Right ventricle myocardium superior (tissue), 1 donor: Measurements from ENCODE around the gene PPM1H. TPM values are rescaled to one million over a fixed set of nuclear protein-coding genes. Genes with fewer than 3 reads are reported as not detected.
"Not testable (repeated sequence)": the region's sequence is repeated elsewhere in the genome, so short reads cannot be mapped to it uniquely, and the experiment has no call there.

Experiments used
- ATAC-seq: fragments of 200-7000 bp; cut with Tn5 transposase; one replicate; pipeline ENCODE4 v1.9.1; 2020; ENCODE audit warnings: mild to moderate bottlenecking; ENCODE audit not compliant: poor library complexity
- DNase-seq: peaks from one replicate; pipeline ENCODE4 v3.0.0-alpha.2; 2020
- intact Hi-C: fragments of 100-400 bp; cut with DNase I; formaldehyde crosslinking; loops from one replicate; pipeline ENCODE4 v1.11.2; 2022
- total RNA-seq: library from RNA; stranded (reverse); fragmentation: NEBNext Ultra II Directional; extraction: Animal tissue kit (Norgen Biotek cat#: 25700); gene quantifications from one replicate; pipeline ENCODE4 v1.2.1, GENCODE V29; 2021
- donor health status: DM: no; HTN: yes; CAD: no; lungs with severe emphysema.

PPM1H gene
- total RNA-seq, 1 donor from 2014 or later: 6.5 TPM

DNA sequence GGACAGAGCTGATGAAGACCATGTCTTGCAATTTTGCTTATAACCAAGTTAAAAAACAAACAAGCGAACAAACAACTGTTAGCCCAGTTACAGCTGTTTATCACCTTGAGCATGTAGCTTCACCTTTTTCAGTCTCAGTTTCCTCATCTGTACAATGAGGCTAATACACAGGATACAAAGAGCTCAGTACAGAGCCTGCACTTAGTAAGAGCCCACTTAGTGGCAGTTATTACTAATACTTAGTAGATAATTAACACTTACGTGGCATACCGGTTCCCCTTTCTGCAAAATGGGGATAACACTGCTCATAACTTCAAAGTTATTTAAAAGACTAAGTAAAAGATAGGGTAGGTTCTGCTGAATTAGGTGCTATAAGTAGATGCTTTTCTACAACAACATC lies 240.3 kb downstream of the PPM1H start:
- ATAC-seq: no peak
- intact Hi-C loops: no loop called here

DNA sequence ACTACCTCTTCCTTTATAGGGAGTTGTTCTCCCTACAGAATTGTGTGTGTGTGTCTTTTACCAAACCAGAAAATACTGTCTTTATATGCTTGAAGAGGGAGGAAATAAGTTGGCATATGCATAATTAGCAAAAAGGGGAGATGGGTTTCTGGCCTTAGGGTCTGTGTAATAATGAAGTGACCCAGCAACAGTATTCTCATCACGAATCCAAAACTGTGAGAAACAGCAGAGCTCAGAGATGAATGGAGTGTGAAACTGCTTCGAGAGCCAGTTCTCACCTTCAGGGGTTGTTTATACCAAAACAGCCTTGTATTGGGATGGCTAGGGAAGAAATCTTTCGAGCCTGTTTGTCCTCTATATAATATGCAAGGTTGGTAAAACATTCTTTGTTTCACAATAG lies 240.8 kb downstream of the PPM1H start:
- DNase-seq (no peak), ATAC-seq (no peak)
- intact Hi-C loops: no loop called here

More for the DNA sequence above, 240.3 kb downstream of the PPM1H start:
- DNase-seq: no peak

DNA sequence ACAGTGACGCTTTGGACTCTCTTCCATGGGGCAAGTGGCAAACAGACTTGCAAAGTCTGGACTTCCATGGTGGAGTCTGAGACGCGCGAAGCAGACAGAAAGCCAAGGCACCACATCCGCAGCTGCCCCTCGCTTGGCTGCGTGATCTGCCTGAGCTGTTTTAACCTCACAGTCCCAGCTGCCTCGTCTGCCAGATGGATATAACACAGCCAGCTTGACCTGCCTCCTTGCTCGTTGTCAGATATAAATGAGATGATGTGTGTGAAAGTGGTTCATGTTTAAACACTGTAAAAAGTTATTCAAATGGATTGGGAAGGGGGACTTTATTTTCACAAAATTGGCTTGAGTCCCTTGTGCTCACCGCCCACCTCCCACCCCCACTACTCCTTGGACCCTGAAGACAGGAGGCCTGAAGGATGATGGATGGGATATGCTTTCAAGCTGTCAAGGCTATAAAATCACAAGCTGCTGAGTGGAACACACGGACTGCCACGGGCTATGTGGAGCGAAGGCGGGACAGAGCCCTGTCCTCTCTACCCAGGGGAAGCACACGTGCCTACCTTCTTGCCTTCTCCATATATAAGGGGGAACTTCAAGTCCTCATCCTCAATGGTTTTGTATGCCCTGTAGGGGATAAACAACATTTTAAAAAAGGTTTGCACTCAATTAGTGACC lies 241.4 kb downstream of the PPM1H start:
- DNase-seq (no peak), ATAC-seq (peak; percentile 46)
- intact Hi-C loops: no loop called here

DNA sequence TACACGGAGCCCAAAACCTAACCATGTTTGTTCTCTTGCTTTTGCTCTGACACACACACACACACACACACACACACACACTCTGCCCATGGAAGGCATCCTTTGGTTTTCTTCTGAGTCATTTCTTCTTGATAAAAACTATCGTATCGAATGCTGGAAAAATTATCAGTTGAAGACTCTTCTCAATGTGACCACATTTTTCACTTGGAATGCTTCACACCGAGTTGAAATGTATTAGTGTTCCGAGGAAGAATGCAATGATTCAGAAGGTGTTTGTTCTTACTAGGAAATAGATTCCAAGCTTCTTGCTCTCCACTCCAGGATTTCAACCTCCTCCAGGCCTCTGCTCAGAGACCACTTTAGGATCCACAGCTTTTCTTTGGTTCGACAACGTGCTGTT lies 242.1 kb downstream of the PPM1H start:
- intact Hi-C loops: no loop called here
- ATAC-seq: no peak
- no peak for DNase-seq

DNA sequence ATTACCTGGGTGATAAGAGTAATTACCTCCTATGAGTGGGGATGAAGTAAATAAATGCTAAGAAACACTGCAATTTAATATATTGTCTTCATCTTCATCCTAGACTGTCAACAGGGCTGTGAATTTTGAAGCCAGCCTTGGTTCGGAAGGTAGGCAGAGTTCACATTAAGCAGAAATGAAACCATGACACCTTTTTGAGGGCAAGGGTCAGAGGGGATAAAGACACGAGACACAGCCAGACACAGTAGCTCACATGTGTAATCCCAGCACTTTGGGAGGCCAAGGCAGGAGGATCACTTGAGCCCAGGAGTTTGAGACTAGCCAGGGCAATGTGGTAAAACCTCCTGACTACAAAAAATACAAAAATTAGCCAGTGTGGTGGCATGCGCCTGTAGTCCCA lies 243.6 kb downstream of the PPM1H start:
- intact Hi-C loops: no loop called here
- ATAC-seq: no peak
- DNase-seq: no peak

DNA sequence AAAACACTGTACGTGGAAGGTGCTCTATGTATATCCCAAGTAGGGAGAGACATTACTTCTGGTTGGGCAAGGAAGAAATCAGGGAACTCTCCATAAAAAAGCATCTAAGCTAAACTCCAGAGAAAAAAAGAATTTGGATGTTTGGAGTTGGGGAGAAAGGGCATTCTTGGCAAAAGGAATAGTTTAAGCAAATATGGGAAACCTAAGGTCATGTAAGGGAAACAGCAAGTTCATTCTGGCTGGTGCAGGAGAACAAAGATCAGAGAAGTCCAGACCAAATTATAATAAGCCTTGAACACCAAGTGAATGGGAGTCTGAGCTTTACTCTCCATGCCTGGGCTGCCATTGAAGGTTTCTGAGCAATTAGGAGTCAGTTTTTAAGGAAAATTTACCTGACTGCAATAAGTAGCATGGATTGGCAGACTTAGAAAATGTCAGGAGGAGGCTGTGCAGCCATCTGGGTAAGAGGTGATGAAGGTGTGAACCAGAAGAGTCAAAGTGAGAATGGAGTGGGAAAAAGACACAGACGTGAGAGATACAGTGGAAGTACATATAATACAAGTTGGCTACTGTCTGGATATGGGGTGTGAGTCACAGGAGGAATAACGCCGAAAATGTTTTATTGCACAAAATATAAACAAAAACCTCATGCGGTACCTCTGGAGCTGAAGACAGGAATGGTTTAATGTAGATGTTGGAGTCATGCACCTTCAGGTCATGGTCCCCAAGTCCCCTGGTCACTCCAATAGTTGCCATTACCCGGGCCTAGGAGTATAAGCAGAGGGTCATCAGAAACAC lies 245.7 kb downstream of the PPM1H start:
- ATAC-seq: no peak
- DNase-seq: no peak
- intact Hi-C loops: no loop called here

DNA sequence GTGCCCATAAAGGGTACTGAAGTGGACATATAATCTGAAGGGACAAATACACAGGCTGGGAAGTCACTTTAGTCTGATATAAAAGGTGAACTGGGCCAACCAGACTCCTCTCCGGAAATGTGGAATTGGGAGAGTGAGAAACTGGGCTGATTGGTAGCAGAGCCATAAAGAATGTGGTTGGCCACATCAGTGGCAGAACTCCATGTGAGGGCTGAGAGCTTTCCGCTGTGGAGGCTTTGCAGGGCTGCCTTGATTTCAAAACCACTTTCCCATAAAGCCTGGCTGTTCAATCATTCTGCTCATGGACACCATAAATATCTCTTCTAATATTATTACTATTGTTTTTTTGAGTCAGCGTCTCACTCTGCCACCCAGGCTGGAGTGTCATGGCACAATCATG lies 248.0 kb downstream of the PPM1H start:
- intact Hi-C loops: no loop called here
- DNase-seq (no peak), ATAC-seq (no peak)

DNA sequence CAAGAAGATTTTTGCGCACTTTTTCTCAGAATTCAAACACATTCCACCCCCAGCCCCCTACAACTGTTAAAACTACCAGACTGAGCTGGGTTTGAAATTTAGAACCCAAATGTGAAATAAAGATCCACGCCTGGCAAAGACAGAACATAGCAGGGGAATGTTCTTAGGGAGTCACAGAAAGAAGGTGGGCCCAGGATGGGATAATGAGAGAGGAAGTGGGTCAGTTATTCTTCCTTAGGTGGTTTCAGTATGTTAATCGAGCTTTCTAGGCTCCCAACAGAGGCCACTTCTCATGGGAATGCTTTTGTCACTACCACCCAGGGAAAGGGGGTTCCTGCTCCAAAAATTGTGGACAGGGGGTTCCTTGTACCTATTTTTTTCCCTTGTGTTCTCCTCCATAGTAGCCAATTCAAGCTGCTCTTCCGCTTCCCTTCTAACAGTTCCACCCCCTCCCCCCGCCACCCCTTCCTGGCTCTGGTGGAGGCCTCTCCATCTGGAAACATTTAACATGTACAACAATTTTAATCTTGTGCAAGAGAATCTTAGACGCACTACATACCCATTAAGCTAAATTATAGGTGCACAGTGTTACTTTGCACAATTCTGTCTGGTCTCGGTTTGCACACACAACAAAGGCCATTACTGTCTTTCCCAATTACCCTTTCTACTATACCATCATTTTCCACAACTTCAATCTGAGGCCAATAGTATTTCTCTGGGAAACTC lies 250.2 kb downstream of the PPM1H start:
- DNase-seq: peak; percentile 87
- intact Hi-C loops: no loop called here
- peak; percentile 86 for ATAC-seq

DNA sequence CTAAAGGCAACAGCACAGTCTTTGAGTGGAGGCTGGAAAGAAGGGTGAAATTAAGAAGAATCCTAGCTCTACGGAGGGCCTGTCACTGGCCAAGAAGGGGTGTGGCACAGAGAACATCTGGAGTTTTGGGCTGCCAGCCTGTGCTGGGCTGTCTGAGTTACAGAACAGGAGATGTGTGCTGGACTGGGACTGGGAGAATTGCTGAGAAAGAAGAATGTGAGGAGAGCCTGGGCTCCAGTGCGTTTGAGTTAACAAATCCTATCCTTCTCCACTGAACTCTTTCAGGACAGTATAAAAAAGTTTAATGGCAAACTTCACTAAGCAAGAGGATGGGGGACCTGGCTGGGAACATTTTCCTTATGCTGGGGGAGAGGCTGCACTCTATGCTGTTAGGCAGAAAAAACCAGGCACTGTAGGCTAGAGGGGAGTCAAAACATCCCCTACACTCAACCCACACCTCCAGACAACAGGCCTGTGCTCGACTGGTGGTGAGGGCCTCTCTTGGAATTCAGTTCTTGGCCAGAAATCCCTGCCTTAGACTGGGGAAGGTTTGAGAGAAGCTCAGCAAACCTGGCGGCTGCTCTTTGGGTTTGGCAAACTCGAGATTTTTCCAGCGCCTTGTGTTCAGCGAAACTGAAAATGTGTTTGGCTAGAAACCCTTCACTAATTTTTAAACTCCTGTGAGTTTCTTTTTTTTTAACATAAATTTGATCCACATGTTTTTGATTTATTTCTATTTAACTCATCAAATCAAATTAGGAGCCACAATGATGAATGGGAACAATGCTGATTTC lies 251.0 kb downstream of the PPM1H start:
- peak; percentile 87 for ATAC-seq
- intact Hi-C loops: no loop called here

DNA sequence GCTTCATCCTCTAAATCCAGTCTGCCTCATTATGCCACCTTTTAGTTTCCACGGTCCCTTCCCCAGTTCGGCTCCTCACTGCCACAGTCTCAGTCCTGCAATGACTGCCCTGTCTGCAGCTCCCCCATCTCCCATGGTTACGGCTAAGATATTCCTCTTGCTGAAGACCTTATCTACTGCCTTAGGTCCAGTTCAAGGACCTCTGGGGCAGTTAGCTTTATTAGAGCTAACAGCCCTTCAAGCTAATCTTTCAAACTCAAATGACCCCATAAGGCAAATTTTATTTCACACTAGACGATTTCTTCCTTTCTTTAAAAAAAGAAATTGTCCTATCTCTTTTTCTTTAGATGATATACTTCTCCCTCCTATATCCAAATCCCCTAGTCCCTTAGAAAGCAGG lies 253.6 kb downstream of the PPM1H start:
- intact Hi-C loops: no loop called here
- DNase-seq: no peak
- no peak for ATAC-seq

More for the DNA sequence above, 251.0 kb downstream of the PPM1H start:
- peak; percentile 83 for DNase-seq

DNA sequence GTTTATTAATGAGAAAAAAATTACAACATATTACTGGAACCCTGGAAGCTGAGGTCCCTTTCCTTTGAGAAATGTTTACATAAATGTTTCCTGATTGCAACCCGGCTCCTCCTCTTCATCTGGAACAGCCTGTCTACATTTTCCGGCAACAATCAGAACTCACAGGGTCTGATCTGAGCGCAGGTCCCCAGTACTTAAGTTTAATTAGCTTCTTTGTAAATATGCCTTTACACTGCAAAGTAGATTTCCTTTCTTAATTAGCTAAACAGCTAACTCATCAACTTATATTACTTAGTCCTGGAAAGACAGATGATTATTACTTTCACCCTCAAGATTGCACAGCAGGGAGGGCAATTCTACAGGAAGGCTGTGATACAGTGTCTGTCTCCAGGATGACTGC lies 255.3 kb downstream of the PPM1H start:
- intact Hi-C loops: no loop called here
- DNase-seq (no peak), ATAC-seq (no peak)

DNA sequence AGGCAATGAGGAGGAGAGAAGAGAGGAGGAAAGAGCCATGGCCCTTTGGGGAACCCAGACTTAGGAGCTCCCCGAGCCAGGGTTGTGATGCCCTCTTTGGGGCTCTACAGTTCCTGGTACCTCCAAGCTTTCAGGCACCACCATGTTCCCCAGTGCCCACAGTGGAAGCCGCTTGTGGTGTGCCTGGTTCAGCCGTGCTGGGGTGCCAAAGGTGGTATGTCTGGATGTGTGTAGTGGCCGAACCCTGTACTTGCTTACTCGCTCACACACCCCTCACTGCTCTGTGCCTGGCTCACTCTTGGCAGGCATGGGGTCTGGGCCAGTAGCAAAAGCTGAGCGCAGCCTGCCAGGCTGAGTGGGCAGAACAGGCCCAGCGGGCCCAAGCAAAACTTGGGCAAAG lies 257.6 kb downstream of the PPM1H start:
- ATAC-seq (no peak), DNase-seq (no peak)
- intact Hi-C loops: no loop called here

DNA sequence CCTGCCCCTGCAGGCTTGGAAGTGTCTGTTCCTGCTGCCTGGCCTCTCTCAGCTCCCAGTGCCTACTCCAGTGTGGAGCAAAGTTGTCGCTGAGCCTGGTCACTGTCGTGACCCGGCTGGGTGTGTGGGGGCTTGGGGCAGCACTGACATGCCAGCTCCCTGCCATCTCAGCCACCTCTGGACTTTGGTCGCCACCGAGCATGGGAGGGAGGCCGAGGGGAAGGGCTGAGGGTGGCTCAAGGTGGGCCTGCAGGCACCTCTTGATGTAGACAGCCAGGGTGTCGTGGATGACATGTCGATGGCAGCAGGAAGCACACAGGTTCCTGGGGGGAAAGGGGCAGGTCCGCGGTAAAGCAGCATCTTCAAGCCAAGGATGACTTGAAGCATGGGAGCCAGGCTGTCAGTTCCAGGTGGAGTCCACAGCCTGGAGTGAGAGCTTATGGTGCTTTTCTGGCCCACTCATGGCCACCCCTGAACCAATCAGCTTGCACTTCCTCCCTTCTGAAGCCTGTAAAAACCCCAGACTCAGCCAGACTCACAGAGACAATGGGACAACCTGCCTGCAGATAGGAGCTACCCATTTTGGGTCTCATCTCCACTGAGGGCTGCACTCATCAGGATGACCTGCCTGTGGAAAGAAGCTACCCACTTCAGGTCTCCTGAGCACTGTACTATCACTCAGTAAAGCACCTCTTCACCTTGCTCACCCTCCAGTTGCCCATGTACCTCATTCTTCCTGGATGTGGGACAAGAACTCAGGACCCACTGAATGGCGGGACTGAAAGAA lies 258.2 kb downstream of the PPM1H start:
- DNase-seq: no peak
- no peak for ATAC-seq
- intact Hi-C loops: no loop called here

DNA sequence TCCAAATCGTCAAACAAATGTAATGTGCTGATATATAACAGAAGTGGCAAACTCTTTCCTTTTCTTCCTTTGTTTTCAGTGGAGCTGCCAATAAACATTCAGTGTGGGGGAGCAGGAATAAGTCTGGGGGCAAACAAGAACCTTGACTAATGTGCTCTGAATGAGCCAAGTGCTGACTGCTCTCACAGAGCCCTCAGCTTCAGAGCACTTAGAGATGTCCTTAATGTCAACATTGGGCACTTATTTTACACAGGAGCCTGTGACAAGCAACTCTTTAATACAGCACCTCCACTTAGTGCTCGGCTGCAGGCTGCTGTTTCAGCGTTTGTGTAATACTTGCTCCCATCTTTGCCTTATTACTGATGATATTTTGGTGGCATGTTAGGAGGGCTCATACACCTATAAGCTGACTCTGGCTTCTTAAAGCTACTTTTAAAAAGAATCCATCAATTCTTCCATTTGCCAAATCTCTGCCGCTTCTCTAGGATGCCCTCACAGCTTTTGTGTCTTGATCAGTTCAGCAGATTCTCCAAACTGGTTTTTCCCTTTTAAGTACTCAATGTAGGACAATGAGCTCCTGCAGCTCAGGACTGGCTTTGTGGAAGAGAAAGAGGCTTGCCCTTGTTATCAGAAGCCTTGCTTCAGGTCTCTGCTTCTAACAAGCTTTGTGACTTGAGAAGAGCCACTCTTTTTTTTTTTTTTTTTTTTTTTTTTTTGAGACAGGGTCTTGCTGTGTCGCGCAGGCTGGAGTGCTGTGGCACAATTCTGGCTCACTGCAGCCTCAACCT lies 261.7 kb downstream of the PPM1H start:
- ATAC-seq (no peak), DNase-seq (no peak)
- intact Hi-C loops: no loop called here

DNA sequence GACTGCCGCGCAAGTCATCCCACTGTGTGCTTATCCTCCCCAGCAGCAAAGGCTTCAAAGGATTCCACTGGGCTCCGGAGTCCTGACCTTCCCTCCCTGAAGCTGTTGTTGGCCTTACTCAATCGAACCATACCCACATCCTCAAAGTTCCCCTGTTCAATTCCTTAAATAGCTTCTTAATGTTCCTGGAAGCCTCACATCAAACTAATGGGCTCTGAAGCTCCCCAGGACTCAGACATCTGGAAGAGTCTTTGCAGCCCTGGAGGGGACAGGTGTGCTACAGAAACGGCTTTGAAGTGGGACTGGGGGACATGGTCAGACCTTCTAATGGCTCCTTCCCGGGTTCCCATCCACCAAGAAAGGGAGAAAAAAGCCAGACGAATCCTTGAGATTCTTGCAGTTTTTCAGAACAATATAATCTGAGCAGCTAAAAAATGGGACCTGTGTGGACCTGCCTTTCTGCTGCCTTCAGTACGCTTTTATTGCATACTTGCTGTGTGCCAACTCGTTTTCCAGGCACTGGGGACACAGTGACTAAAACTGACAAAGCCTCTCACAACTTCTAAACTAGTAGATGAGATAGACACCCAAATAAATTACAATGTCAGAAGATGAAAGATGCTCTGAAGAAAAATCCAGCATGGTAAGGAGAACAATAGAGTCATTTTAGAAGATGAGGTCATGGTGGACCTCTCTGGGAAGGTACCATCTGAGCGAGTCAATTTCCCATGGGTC lies 263.8 kb downstream of the PPM1H start:
- intact Hi-C loops: no loop called here
- no peak for DNase-seq
- no peak for ATAC-seq

DNA sequence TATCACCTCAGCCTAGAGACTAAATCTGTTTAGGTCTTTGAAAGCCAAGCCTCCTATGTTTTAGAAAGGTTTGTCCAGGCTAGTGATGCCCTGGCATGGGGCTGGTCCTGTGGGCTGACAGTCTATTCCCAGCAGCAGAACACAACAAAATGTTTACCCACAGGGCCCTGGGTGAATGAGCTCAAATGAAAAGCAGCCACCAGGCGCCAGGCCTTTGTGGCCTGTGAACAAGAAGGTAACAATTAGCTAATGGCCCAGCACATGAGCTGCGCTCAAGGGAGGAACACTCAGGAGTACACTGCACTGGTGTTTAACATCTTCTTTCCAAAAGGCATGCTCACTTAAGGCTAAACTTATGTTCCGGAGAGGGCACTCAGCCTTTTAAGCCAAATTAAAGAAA lies 266.2 kb downstream of the PPM1H start:
- DNase-seq (no peak), ATAC-seq (no peak)
- intact Hi-C loops: no loop called here

DNA sequence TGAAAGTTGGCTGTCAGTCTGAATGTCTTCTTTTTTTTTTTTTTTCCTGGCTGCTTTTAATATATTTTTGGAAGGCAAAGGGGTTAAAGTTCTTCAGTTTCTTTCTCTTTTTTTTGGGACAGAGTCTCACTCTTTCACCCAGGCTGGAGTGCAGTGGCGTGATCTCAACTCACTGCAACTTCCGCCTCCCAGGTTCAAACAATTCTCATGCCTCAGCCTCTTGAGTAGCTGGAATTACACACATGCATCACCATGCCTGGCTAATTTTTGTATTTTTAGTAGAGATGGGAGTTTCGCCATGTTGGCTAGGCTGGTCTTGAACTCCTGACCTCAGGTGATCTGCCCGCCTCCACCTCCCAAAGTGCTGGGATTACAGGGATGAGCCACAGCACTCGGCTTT lies 270.0 kb downstream of the PPM1H start:
- DNase-seq, intact Hi-C loops, ATAC-seq: not testable (repeated sequence)
